ENCODE results near the gene OGFOD1. TPM values are rescaled to one million over a fixed set of nuclear protein-coding genes. Genes with fewer than 3 reads are reported as not detected.
A peak's percentile ranks its signal among the peaks of the same experiment; 100 is the strongest.

OGFOD1 gene
- total and polyA plus RNA-seq, 9 of the 15 experiments (the other 6 are each of a cell fraction or from before 2014, with no cell fraction given): 60.4 to 134 (median 85.8) TPM

DNA sequence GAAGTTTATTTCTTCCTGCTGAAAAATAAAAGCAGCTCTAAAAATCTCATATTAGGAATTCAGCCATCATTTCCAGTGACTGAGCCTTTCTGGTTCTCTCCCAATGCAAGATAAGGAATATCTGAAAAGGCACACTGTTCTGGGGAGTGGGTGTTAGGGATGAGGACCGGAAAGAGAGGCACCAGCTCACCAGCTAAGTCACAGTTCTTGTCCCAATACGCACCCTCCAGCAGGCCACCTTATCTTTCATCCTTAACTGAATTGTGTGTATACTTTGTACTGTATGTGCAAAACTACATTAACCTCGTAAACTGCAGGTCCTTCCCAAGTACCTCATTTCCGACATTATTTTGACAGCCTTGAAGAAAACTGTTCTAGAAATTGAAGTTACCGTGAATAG, 37.0 kb upstream of the OGFOD1 start (continued):
- peak; percentile 65; the same call in 1 of the 2 replicates for TF ChIP-seq JUND (IDR thresholded peaks at IDR 0.05; ENCODE audit: borderline replicate concordance, low read depth, low read length)
- TF ChIP-seq JUND (tag; IDR thresholded peaks at IDR 0.05; ENCODE audit: borderline replicate concordance, low read depth, low read length): peak; percentile 30; the same call in 1 of the 3 replicates
- no peak for TF ChIP-seq HEY1 (CRISPR knock-in tag; IDR thresholded peaks at IDR 0.05; ENCODE audit: borderline replicate concordance)
- no peak for TF ChIP-seq ZBED1 (IDR thresholded peaks at IDR 0.05)
- no peak for TF ChIP-seq NUFIP1 (IDR thresholded peaks at IDR 0.05; ENCODE audit: partially characterized antibody)
- no peak for TF ChIP-seq RNF2 (IDR thresholded peaks at IDR 0.05)
- no peak for TF ChIP-seq SIN3A (IDR thresholded peaks at IDR 0.05; ENCODE audit: borderline replicate concordance in 2 of 2, control insufficient read depth in 1 of 2, low read depth in 2 of 2, low read length in 2 of 2)
- peak; percentile 84 for TF ChIP-seq CBFA2T2 (conservative IDR thresholded peaks at IDR 0.05)
- TF ChIP-seq SPI1 (IDR thresholded peaks at IDR 0.05; ENCODE audit: borderline replicate concordance, low read depth, low read length): no peak
- TF ChIP-seq SREBF2 (CRISPR knock-in tag; IDR thresholded peaks at IDR 0.05): no peak
- no peak for TF ChIP-seq RHOXF2B (CRISPR knock-in tag; conservative IDR thresholded peaks at IDR 0.05)
- peak; percentile 93 for TF ChIP-seq ARID1B (IDR thresholded peaks at IDR 0.05)
- no peak for TF ChIP-seq RUNX1 (IDR thresholded peaks at IDR 0.05; ENCODE audit: low read depth)
- no peak for TF ChIP-seq CGGBP1 (CRISPR knock-in tag; IDR thresholded peaks at IDR 0.05)
- TF ChIP-seq NCOR1 (IDR thresholded peaks at IDR 0.05): peak; percentile 85
- no peak for TF ChIP-seq ILK (tag; IDR thresholded peaks at IDR 0.05; ENCODE audit: borderline replicate concordance, low read depth)
- no peak for TF ChIP-seq PTRF (tag; IDR thresholded peaks at IDR 0.05)
- 0 out of 2 replicates have a peak, but pooled peaks have one; percentile 25 for TF ChIP-seq MYNN (IDR thresholded peaks at IDR 0.05)
- TF ChIP-seq MYNN (CRISPR knock-in tag; IDR thresholded peaks at IDR 0.05): no peak
- peak; percentile 88 for TF ChIP-seq TCF3 (CRISPR knock-in tag; IDR thresholded peaks at IDR 0.05)
- no peak for TF ChIP-seq ELK3 (CRISPR knock-in tag; IDR thresholded peaks at IDR 0.05)
- no peak for TF ChIP-seq ZBTB49 (CRISPR knock-in tag; IDR thresholded peaks at IDR 0.05; ENCODE audit: borderline replicate concordance)
- no peak for TF ChIP-seq YBX1 (IDR thresholded peaks at IDR 0.05)
